CD4-positive, alpha-beta T cell (primary cell): ENCODE data around the gene GRID1. TPM values are rescaled to one million over a fixed set of nuclear protein-coding genes. Genes with fewer than 3 reads are reported as not detected.
"Not testable (repeated sequence)": the region's sequence is repeated elsewhere in the genome, so short reads cannot be mapped to it uniquely, and the experiment has no call there.

Experiments
- ATAC-seq: fragments of 200-7000 bp; cut with Tn5 transposase; one replicate; pipeline ENCODE4 v1.10.0; 2022; ENCODE audit warnings: mild to moderate bottlenecking; ENCODE audit not compliant: poor library complexity
- CTCF ChIA-PET: fragments of 350-600 bp; sonication (Branson Sonifier 250); formaldehyde crosslinking; loops from one replicate; lab custom pipeline; 2021; ENCODE audit warnings: antibody characterized with exemption, inconsistent platforms; lab: Charles Lee
- POLR2A ChIA-PET: fragments of 350-600 bp; sonication (Branson Sonifier 250); formaldehyde crosslinking; loops from one replicate; lab custom pipeline; 2021; ENCODE audit warnings: antibody characterized with exemption, inconsistent platforms; lab: Charles Lee
- DNase-seq, 14 experiments: peaks; one replicate each; pipeline ENCODE4 v3.0.0-alpha.2; 2013 to 2020; ENCODE audit warnings: mixed read lengths in 2 of 14
- H3K27ac ChIP-seq, 2 donors: one replicate each; pipeline versions ENCODE4 v1.5.1 to v1.7.0; 2013; ENCODE audit warnings: low read length in 2 of 2, low read depth in 1 of 2, mild to moderate bottlenecking in 1 of 2
- H3K27me3 ChIP-seq, 2 experiments: 1 replicate in 1 of 2; 2 replicates in 1 of 2; pipeline versions ENCODE4 v1.6.1 to v1.7.0; 2013; ENCODE audit warnings: low read length in 2 of 2, control low read depth in 1 of 2, mild to moderate bottlenecking in 1 of 2, moderate library complexity in 1 of 2; ENCODE audit not compliant: insufficient read depth in 2 of 2, control insufficient read depth in 1 of 2
- H3K36me3 ChIP-seq: one replicate; pipeline ENCODE4 v1.6.1; 2013; ENCODE audit warnings: low read length, control low read depth; ENCODE audit not compliant: insufficient read depth
- H3K4me1 ChIP-seq: one replicate; pipeline ENCODE4 v1.6.1; 2013; ENCODE audit warnings: low read length, control low read depth; ENCODE audit not compliant: insufficient read depth
- H3K4me3 ChIP-seq: one replicate; pipeline ENCODE4 v1.5.1; 2013; ENCODE audit warnings: mild to moderate bottlenecking, low read length, moderate library complexity
- H3K9me3 ChIP-seq, 2 experiments: 1 replicate in 1 of 2; 2 replicates in 1 of 2; pipeline versions ENCODE4 v1.6.1 to v1.7.0; 2013; ENCODE audit warnings: low read length in 2 of 2, mild to moderate bottlenecking in 2 of 2, control low read depth in 1 of 2, moderate library complexity in 1 of 2; ENCODE audit not compliant: control insufficient read depth in 1 of 2, insufficient read depth in 1 of 2
- H3K27ac Mint-ChIP-seq: one replicate; pipeline ENCODE4 v1.8.0; 2020; ENCODE audit warnings: mixed read lengths
- H3K27me3 Mint-ChIP-seq: one replicate; pipeline ENCODE4 v1.8.0; 2021; ENCODE audit warnings: mixed read lengths
- H3K36me3 Mint-ChIP-seq: one replicate; pipeline ENCODE4 v1.8.0; 2021; ENCODE audit warnings: low read depth, mixed read lengths
- H3K4me1 Mint-ChIP-seq: one replicate; pipeline ENCODE4 v1.8.0; 2021; ENCODE audit warnings: low read depth, mixed read lengths
- H3K4me3 Mint-ChIP-seq: one replicate; pipeline ENCODE4 v1.8.0; 2020; ENCODE audit warnings: mild to moderate bottlenecking, mixed read lengths
- H3K9me3 Mint-ChIP-seq: one replicate; pipeline ENCODE4 v1.8.0; 2020; ENCODE audit warnings: mixed read lengths
- CTCF ChIP-seq: fragments of 200-600 bp; IDR thresholded peaks from one replicate; pipeline ENCODE4 v1.8.0; 2022; ENCODE audit warnings: antibody characterized with exemption, mild to moderate bottlenecking
- intact Hi-C, 2 experiments: fragments of 100-400 bp; cut with DNase I in 1 of 2; cut with micrococcal nuclease in 1 of 2; formaldehyde crosslinking; loops; one replicate each; pipeline versions ENCODE4 v1.15.1 to v1.9.0; 2023 to 2025; cut with DNase I, micrococcal nuclease
- total RNA-seq, 174 experiments: library from RNA in 2 of 174; stranded (reverse) in 2 of 174; gene quantifications; one replicate each; pipeline ENCODE4 v1.2.3 and lab custom pipeline; 2021 to 2026

GRID1 gene
- total RNA-seq, 2 experiments from 2014 or later = not detected

- no peaks in the 10 kb centered on the region for H3K27me3 Mint-ChIP-seq
- TF ChIP-seq CTCF = no peak
- ChIA-PET CTCF (no interaction called here), POLR2A (no interaction called here)
- no peak overlapping the region for H3K27ac Mint-ChIP-seq
- Histone ChIP-seq H3K36me3 (no peaks in the 10 kb centered on the region), H3K4me3 (no peak overlapping the region), H3K27me3 (no peaks in the 10 kb centered on the region), H3K9me3 (peaks cover 0 to 4% of the 10 kb centered on the region in 2 experiments), H3K4me1 (no peaks in the 10 kb centered on the region), H3K27ac (no peak overlapping the region)
- no peak for ATAC-seq
- H3K4me3 Mint-ChIP-seq = no peak overlapping the region
- no peak for DNase-seq
- H3K9me3 Mint-ChIP-seq = no peaks in the 10 kb centered on the region
- intact Hi-C loops = no loop called here
- H3K36me3 Mint-ChIP-seq = no peaks in the 10 kb centered on the region
- no peaks in the 10 kb centered on the region for H3K4me1 Mint-ChIP-seq
Measured at GRCh38 chr10:85848756-85849155, 517.8 kb downstream of the GRID1 start.

GRCh38 chr10:85847085-85847484 lies 519.5 kb downstream of the GRID1 start:
- CTCF ChIA-PET = no interaction called here
- no peak overlapping the region for H3K4me3 Mint-ChIP-seq

GRCh38 chr10:85838660-85839059 lies 527.9 kb downstream of the GRID1 start:
- H3K36me3 Mint-ChIP-seq, H3K27ac Mint-ChIP-seq, H3K4me3 ChIP-seq, H3K27me3 ChIP-seq, DNase-seq, H3K4me1 Mint-ChIP-seq, H3K4me1 ChIP-seq, H3K36me3 ChIP-seq, H3K27me3 Mint-ChIP-seq, ATAC-seq, intact Hi-C loops, CTCF ChIA-PET, H3K27ac ChIP-seq, POLR2A ChIA-PET, H3K4me3 Mint-ChIP-seq: not testable (repeated sequence)
- peaks cover 11 to 22% of the 10 kb centered on the region in 2 experiments for H3K9me3 ChIP-seq
- H3K9me3 Mint-ChIP-seq = peaks cover 24% of the 10 kb centered on the region

More at GRCh38 chr10:85847085-85847484, 519.5 kb downstream of the GRID1 start:
- intact Hi-C loops = no loop called here
- Histone ChIP-seq H3K36me3 (no peaks in the 10 kb centered on the region), H3K4me3 (no peak overlapping the region), H3K9me3 (peaks cover 0 to 4% of the 10 kb centered on the region in 2 experiments), H3K27ac (no peak overlapping the region), H3K27me3 (no peaks in the 10 kb centered on the region), H3K4me1 (no peaks in the 10 kb centered on the region)
- H3K36me3 Mint-ChIP-seq = no peaks in the 10 kb centered on the region
- POLR2A ChIA-PET = interaction anchor here (1.1 kb wide), 1 partner anchor 92 kb away, joined by 3 read pairs; no protein-coding TSS in a partner anchor
- no peaks in the 10 kb centered on the region for H3K27me3 Mint-ChIP-seq
- no peak overlapping the region for H3K27ac Mint-ChIP-seq
- TF ChIP-seq CTCF = no peak
- ATAC-seq (no peak), DNase-seq (no peak)
- H3K9me3 Mint-ChIP-seq = no peaks in the 10 kb centered on the region
- H3K4me1 Mint-ChIP-seq = no peaks in the 10 kb centered on the region

GRCh38 chr10:85832988-85833387 lies 533.6 kb downstream of the GRID1 start:
- Histone ChIP-seq H3K4me3 (no peak overlapping the region), H3K27ac (no peak overlapping the region), H3K36me3 (no peaks in the 10 kb centered on the region), H3K9me3 (peaks cover 11 to 12% of the 10 kb centered on the region in 2 experiments), H3K27me3 (no peaks in the 10 kb centered on the region), H3K4me1 (no peaks in the 10 kb centered on the region)
- H3K27me3 Mint-ChIP-seq = peaks cover 10% of the 10 kb centered on the region
- H3K9me3 Mint-ChIP-seq = peaks cover 14% of the 10 kb centered on the region
- CTCF ChIA-PET = no interaction called here
- no peaks in the 10 kb centered on the region for H3K36me3 Mint-ChIP-seq
- intact Hi-C loops = no loop called here
- no peak for ATAC-seq
- no peaks in the 10 kb centered on the region for H3K4me1 Mint-ChIP-seq
- no peak for TF ChIP-seq CTCF
- no peak for DNase-seq
- no peak overlapping the region for H3K4me3 Mint-ChIP-seq
- H3K27ac Mint-ChIP-seq = no peak overlapping the region
- POLR2A ChIA-PET = no interaction called here
